Esophagus muscularis mucosa (tissue), 4 donors: ENCODE measurements around the gene PLCL1.

ENCODE experiments used
- CTCF ChIP-seq, 3 experiments: fragments of 200-600 bp in 2 of 3; fragments of 450-650 bp in 1 of 3; sonication (generic) in 2 of 3; IDR thresholded peaks; one replicate each; pipeline ENCODE4 v1.5.1; 2017 to 2019; ENCODE audit warnings: antibody characterized with exemption in 3 of 3, mild to moderate bottlenecking in 2 of 3, moderate library complexity in 1 of 3
- EP300 ChIP-seq: sonication (generic); formaldehyde crosslinking; IDR thresholded peaks from one replicate; pipeline ENCODE4 v1.6.1; 2017; ENCODE audit warnings: antibody characterized with exemption
- POLR2A ChIP-seq: fragments of 450-650 bp; IDR thresholded peaks from one replicate; pipeline ENCODE4 v1.6.1; 2017; ENCODE audit warnings: antibody characterized with exemption, moderate library complexity, mild to moderate bottlenecking, low read depth
- POLR2AphosphoS5 ChIP-seq, 2 donors: sonication (generic); formaldehyde crosslinking; IDR thresholded peaks; one replicate each; pipeline ENCODE4 v1.6.1; 2017; ENCODE audit warnings: antibody characterized with exemption in 2 of 2

GRCh38 chr2:198000417-198000816, 196.0 kb downstream of the PLCL1 start:
- no peak for TF ChIP-seq CTCF (IDR thresholded peaks at IDR 0.05)
- no peak for TF ChIP-seq EP300
- TF ChIP-seq POLR2AphosphoS5 (IDR thresholded peaks at IDR 0.05) = no peak
- TF ChIP-seq POLR2A = no peak
